ENCODE results near the gene MIEN1. TPM values are rescaled to one million over a fixed set of nuclear protein-coding genes. Genes with fewer than 3 reads are reported as not detected.
A peak's percentile ranks its signal among the peaks of the same experiment; 100 is the strongest.

Gene MIEN1
- total RNA-seq, 1 donor from 2014 or later = 20.1 TPM

- H2AFZ ChIP-seq (replicated peaks) = peak within 1 kb of the TSS; percentile 91
- H3K4me1 ChIP-seq = peaks cover 17% of the 10 kb centered on the region
- peaks cover 2% of the 10 kb centered on the region for H3K36me3 Mint-ChIP-seq
- peak; percentile 94 for DNase-seq (ENCODE audit: low spot score)
- H3K27ac ChIP-seq = peak within 1 kb of the TSS; percentile 98
- no peaks in the 10 kb centered on the region for H3K79me2 ChIP-seq (ENCODE audit: low read depth)
- no peaks in the 10 kb centered on the region for H3K36me3 ChIP-seq
- peak within 1 kb of the TSS; percentile 78 for H3K4me2 ChIP-seq
- H3K4me1 Mint-ChIP-seq = peaks cover 23% of the 10 kb centered on the region
- H3K27me3 ChIP-seq = no peaks in the 10 kb centered on the region
- H4K20me1 ChIP-seq (ENCODE audit: low read depth) = no peaks in the 10 kb centered on the region
- H3K27me3 Mint-ChIP-seq (ENCODE audit: insufficient read depth, low read depth) = peaks cover 6% of the 10 kb centered on the region
- peak within 1 kb of the TSS; percentile 68 for H3K4me3 ChIP-seq
- peaks cover 42% of the 10 kb centered on the region for H3F3A ChIP-seq (ENCODE audit: low read depth)
- H3K9me3 Mint-ChIP-seq = no peaks in the 10 kb centered on the region
- H3K27ac Mint-ChIP-seq = peak within 1 kb of the TSS; percentile 93
- peak within 1 kb of the TSS; percentile 96 for H3K4me3 Mint-ChIP-seq
- H3K9me3 ChIP-seq (ENCODE audit: low read depth) = no peaks in the 10 kb centered on the region
- TF ChIP-seq EZH2phosphoT487 (IDR thresholded peaks at IDR 0.05) (peak; percentile 20), CTCF (IDR thresholded peaks at IDR 0.05) (no peak), EZH2 (IDR thresholded peaks at IDR 0.05) (no peak)
- H3K9ac ChIP-seq = no peak within 1 kb of the TSS
Observed at GRCh38 chr17:39687546-39688474, 42.5 kb downstream of the MIEN1 start, which contains the start of gene PGAP3. Gene PGAP3, minus strand, starts transcription at chr17:39688057. Its CDS starts 43 bp downstream, at chr17:39688014.

DNA sequence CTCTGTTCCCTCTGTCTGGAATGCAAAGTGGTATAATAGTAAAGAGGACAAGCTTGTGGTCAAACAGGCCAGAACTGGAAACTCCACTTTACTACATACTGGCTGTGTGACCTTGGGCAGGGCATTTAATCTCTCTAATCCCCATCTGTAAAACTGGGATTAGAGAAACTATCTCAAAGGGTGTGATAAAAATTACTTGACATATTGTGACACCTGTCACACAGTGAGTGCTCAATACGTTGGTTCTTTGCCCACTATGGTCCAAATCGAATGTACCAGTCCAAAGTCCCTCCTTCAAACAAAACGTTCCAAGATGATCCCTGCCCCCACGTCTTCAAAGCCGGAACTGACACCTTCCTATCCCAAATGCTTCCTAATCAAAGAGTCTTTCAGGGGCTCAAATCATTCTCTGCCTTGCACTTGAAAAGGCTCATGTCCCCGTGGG is 43.2 kb downstream of the MIEN1 start:
- Mint-ChIP-seq H3K27ac (peak overlapping the region; percentile 93), H3K4me1 (peaks cover 23% of the 10 kb centered on the region)

More for the DNA sequence above, 43.2 kb downstream of the MIEN1 start:
- H3K9me3 ChIP-seq (ENCODE audit: low read depth) = no peaks in the 10 kb centered on the region
- peak overlapping the region; percentile 68 for H3K4me3 ChIP-seq
- H3F3A ChIP-seq (ENCODE audit: low read depth) = peaks cover 41% of the 10 kb centered on the region
- H3K4me2 ChIP-seq = peak overlapping the region; percentile 78
- peaks cover 17% of the 10 kb centered on the region for H3K4me1 ChIP-seq
- H3K4me3 Mint-ChIP-seq = peak overlapping the region; percentile 96
- no peaks in the 10 kb centered on the region for H4K20me1 ChIP-seq (ENCODE audit: low read depth)
- peaks cover 6% of the 10 kb centered on the region for H3K27me3 Mint-ChIP-seq (ENCODE audit: insufficient read depth, low read depth)
- H3K36me3 Mint-ChIP-seq = peaks cover 2% of the 10 kb centered on the region
- no peaks in the 10 kb centered on the region for H3K36me3 ChIP-seq
- no peaks in the 10 kb centered on the region for H3K27me3 ChIP-seq
- H2AFZ ChIP-seq (replicated peaks) = peak overlapping the region; percentile 91
- no peaks in the 10 kb centered on the region for H3K9me3 Mint-ChIP-seq
- H3K9ac ChIP-seq = no peak overlapping the region
- no peak overlapping the region for H3K27ac ChIP-seq
- TF ChIP-seq EZH2phosphoT487 (IDR thresholded peaks at IDR 0.05) = no peak
- no peak for TF ChIP-seq EZH2 (IDR thresholded peaks at IDR 0.05)
- TF ChIP-seq CTCF (IDR thresholded peaks at IDR 0.05) = no peak
- no peaks in the 10 kb centered on the region for H3K79me2 ChIP-seq (ENCODE audit: low read depth)
- DNase-seq (ENCODE audit: low spot score) = no peak

Measured in neural progenitor cell (in vitro differentiated cells).